Lower lobe of right lung (tissue), 2 donors: Measurements from ENCODE around the gene SHCBP1L. TPM values are rescaled to one million over a fixed set of nuclear protein-coding genes. Genes with fewer than 3 reads are reported as not detected.

Experiments
- ATAC-seq, 2 donors: fragments of 200-7000 bp; cut with Tn5 transposase; one replicate each; pipeline ENCODE4 v1.9.1; 2020 to 2022; ENCODE audit warnings: mild to moderate bottlenecking in 2 of 2, moderate library complexity in 2 of 2
- DNase-seq: peaks from one replicate; pipeline ENCODE4 v3.0.0-alpha.2; 2020
- H3K27ac ChIP-seq: fragments of 200-600 bp; one replicate; pipeline ENCODE4 v1.8.0; 2022
- H3K27me3 ChIP-seq: fragments of 200-600 bp; one replicate; pipeline ENCODE4 v1.8.0; 2022; ENCODE audit warnings: low read depth
- H3K36me3 ChIP-seq: fragments of 200-600 bp; one replicate; pipeline ENCODE4 v1.8.0; 2022; ENCODE audit warnings: mild to moderate bottlenecking
- H3K4me1 ChIP-seq: fragments of 200-600 bp; one replicate; pipeline ENCODE4 v1.8.0; 2022
- H3K4me3 ChIP-seq: fragments of 200-600 bp; one replicate; pipeline ENCODE4 v1.8.0; 2022; ENCODE audit warnings: mild to moderate bottlenecking
- H3K9me3 ChIP-seq: fragments of 200-600 bp; one replicate; pipeline ENCODE4 v1.8.0; 2022
- intact Hi-C: fragments of 100-400 bp; cut with DNase I; formaldehyde crosslinking; loops from one replicate; pipeline ENCODE4 v1.11.0; 2022
- total RNA-seq: library from RNA; stranded (reverse); fragmentation: NEBNext Ultra II Directional; extraction: Animal tissue kit (Norgen Biotek cat#: 25700); gene quantifications from one replicate; pipeline ENCODE4 v1.2.1, GENCODE V29; 2021
- TF ChIP-seq, protein P1 (sequence below): fragments of 200-600 bp; IDR thresholded peaks from one replicate; pipeline ENCODE4 v1.8.0; 2022; ENCODE audit warnings: antibody characterized with exemption, mild to moderate bottlenecking
- donor health status: DM: no; HTN: yes; CAD: no; lungs with severe emphysema.

Gene SHCBP1L
- total RNA-seq, 1 donor from 2014 or later, result not detected

DNA sequence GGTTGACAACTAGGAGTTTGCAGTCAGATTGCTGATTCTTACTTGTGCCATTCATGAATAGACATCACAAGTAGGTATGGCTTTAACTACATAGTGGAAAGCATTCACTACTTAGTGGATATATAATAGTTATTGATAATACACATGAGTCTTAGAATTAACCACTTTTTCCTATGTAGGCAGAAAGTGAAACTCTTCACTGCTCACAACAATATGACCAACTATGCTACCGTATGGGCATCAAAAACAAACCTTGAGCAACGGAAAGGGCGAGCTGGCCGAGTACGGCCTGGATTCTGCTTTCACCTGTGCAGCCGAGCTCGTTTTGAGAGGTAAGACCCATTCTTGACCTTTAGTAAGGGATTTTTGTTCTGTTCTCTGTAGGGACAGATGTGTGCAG, 75.1 kb downstream of the SHCBP1L start:
- TF ChIP-seq, protein P1, sequence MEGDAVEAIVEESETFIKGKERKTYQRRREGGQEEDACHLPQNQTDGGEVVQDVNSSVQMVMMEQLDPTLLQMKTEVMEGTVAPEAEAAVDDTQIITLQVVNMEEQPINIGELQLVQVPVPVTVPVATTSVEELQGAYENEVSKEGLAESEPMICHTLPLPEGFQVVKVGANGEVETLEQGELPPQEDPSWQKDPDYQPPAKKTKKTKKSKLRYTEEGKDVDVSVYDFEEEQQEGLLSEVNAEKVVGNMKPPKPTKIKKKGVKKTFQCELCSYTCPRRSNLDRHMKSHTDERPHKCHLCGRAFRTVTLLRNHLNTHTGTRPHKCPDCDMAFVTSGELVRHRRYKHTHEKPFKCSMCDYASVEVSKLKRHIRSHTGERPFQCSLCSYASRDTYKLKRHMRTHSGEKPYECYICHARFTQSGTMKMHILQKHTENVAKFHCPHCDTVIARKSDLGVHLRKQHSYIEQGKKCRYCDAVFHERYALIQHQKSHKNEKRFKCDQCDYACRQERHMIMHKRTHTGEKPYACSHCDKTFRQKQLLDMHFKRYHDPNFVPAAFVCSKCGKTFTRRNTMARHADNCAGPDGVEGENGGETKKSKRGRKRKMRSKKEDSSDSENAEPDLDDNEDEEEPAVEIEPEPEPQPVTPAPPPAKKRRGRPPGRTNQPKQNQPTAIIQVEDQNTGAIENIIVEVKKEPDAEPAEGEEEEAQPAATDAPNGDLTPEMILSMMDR, result no peak
- ATAC-seq (no peak), DNase-seq (no peak)
- intact Hi-C loops, result no loop called here
- Histone ChIP-seq H3K27me3 (no peaks in the 10 kb centered on the region), H3K4me1 (no peaks in the 10 kb centered on the region), H3K4me3 (no peak overlapping the region), H3K9me3 (no peaks in the 10 kb centered on the region), H3K36me3 (peaks cover 100% of the 10 kb centered on the region), H3K27ac (no peak overlapping the region)

DNA sequence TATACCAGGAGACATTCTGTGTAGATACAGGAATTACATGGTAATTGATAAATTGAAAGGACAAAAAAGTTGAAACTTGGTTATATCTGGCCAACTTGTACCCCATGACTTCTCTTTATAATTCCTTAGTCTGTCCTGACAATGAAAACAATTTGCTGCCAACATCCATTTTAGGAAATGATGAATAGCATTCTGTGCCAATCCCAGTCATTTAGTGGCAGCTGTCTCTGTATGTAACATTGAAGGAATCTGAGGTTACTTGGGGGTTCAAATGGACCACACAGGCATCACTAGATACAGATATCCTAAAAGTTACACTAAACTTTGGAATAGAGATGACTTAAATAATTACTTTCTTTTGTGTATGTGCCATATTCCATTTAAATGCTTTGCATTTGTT, 75.6 kb downstream of the SHCBP1L start:
- TF ChIP-seq, protein P1, result no peak
- Histone ChIP-seq H3K27ac (no peak overlapping the region), H3K4me3 (no peak overlapping the region), H3K36me3 (peaks cover 100% of the 10 kb centered on the region), H3K4me1 (no peaks in the 10 kb centered on the region), H3K9me3 (no peaks in the 10 kb centered on the region), H3K27me3 (no peaks in the 10 kb centered on the region)
- intact Hi-C loops, result no loop called here
- DNase-seq, result no peak
- ATAC-seq, result no peak

DNA sequence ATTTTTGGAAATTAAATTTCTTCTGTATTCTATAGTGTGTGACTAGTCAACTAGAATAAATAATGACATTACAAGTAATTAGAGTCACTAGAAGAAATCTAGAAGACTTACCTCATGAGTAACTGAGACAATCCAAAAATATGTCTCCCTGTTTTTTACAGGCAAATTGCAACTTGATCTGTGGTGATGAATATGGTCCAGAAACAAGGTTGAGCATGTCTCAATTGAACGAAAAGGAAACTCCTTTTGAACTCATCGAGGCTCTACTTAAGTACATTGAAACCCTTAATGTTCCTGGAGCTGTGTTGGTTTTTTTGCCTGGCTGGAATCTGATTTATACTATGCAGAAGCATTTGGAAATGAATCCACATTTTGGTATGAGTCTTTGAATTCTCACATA, 77.1 kb downstream of the SHCBP1L start:
- Histone ChIP-seq H3K4me1 (no peaks in the 10 kb centered on the region), H3K27ac (no peak overlapping the region), H3K36me3 (peaks cover 100% of the 10 kb centered on the region), H3K9me3 (no peaks in the 10 kb centered on the region), H3K27me3 (no peaks in the 10 kb centered on the region), H3K4me3 (no peak overlapping the region)
- no peak for ATAC-seq
- TF ChIP-seq, protein P1, result no peak
- intact Hi-C loops, result no loop called here
- no peak for DNase-seq

DNA sequence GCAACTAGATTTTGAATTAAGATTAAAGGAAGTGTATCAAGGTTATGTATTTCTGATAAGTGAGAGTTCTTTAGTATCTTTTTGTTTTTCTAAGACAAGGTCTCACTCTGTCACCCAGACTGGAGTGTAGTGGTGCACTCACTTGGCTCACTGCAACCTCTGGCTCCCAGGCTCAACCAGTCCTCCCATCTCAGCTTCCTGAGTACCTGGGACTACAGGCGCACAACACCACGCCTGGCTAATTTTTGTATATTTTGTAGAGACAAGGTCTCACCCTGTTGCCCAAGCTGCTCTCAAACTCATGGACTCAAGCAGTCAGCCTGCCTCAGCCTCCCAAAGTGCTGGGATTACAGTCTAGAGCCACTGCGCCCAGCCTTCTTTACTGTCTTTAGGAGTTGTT, 80.1 kb downstream of the SHCBP1L start:
- peaks cover 100% of the 10 kb centered on the region for H3K36me3 ChIP-seq
- H3K9me3 ChIP-seq, result no peaks in the 10 kb centered on the region
- no peak overlapping the region for H3K27ac ChIP-seq
- intact Hi-C loops, result no loop called here
- H3K27me3 ChIP-seq, result no peaks in the 10 kb centered on the region
- no peaks in the 10 kb centered on the region for H3K4me1 ChIP-seq
- TF ChIP-seq, protein P1, result no peak
- ATAC-seq (no peak), DNase-seq (no peak)
- H3K4me3 ChIP-seq, result no peak overlapping the region

DNA sequence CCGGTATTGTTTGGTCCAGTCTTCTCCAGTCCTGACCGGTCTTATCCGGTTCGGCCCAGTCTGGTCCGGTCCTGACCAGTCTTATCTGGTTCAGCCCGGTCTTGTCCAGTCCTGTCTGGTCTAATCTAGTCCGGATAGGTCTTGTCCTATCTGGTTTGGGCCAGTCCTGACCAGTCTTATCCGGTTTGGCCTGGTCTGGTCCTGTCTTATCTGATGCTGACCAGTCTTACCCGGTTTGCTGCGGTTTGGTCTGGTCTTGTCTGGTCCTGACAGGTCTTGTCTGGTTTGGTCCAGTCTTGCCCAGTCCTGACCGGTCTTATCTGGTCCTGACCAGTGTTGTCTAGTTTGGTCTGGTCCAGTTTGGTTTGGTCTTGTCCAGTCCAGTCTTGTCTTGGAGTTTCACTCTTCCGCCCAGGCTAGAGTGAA, 83.7 kb downstream of the SHCBP1L start:
- H3K36me3 ChIP-seq, result peaks cover 100% of the 10 kb centered on the region
- H3K4me1 ChIP-seq, result no peaks in the 10 kb centered on the region
- no peaks in the 10 kb centered on the region for H3K27me3 ChIP-seq
- intact Hi-C loops, result no loop called here
- DNase-seq (no peak), ATAC-seq (peak; percentile 14 to 30)
- no peaks in the 10 kb centered on the region for H3K9me3 ChIP-seq
- H3K27ac ChIP-seq, result no peak overlapping the region
- H3K4me3 ChIP-seq, result no peak overlapping the region
- TF ChIP-seq, protein P1, result no peak

DNA sequence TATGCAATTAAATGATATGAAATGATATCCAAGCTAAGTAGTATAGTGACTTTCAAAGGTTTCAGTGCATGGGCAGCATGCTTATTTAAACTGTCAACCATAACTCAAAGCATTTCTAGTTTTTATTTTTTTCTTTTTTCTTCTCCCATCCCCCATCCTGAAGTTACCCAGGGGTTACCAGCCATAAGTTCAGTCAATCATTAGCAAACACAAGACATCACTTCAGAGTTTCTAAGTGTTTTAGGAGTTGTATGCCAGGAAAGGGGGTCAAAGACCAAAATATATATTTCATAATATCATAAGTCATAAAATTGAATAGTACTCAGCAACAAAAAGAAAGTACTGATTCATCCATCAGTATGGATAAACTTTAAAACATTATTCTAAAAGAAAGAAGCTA, 85.1 kb downstream of the SHCBP1L start:
- DNase-seq (no peak), ATAC-seq (no peak)
- H3K27ac ChIP-seq, result no peak overlapping the region
- H3K36me3 ChIP-seq, result peaks cover 100% of the 10 kb centered on the region
- intact Hi-C loops, result no loop called here
- no peak overlapping the region for H3K4me3 ChIP-seq
- H3K9me3 ChIP-seq, result no peaks in the 10 kb centered on the region
- TF ChIP-seq, protein P1, result no peak
- H3K27me3 ChIP-seq, result no peaks in the 10 kb centered on the region
- H3K4me1 ChIP-seq, result no peaks in the 10 kb centered on the region
